CD4-positive, alpha-beta T cell treated with Interleukin-4 for 4 hours (primary cell): ENCODE data around the gene MAD1L1.
A peak's percentile ranks its signal among the peaks of the same experiment; 100 is the strongest.

Experiments used
- DNase-seq: peaks from one replicate; pipeline ENCODE4 v3.0.0-alpha.2; 2020

MAD1L1 gene

DNA sequence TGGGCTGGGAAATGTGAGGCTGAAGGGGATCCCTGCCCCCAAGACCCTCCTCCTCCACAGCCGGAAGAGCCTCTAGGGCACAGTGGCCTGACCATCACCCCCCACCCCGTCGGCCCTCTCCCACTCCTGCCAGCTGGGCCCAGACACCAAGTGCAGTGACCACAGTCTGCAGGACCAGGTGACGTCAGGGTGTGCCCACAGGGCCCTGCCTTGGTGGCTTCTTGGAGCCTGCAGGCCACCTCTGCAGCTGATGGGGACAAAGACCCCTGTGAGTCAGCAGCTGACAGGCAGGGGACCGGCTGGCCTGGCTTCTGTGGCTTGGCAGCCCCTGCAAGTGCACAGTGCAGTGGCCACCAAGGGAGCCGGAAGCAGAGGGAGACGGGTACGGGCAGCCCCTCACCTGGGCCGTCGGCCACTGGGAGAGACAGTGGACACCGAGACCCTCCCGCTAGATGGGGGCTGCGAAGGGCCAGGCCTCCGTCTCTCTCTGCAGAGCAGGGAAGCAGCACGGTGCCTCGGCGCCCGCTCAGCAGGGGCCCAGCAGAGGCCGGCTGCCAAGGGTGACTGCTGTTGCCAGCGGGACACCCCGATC is 288.0 kb downstream of the MAD1L1 start:
- no peak for DNase-seq

- DNase-seq = no peak
These were observed 288.7 kb downstream of the MAD1L1 start for GRCh38 chr7:1943933-1944618.

- DNase-seq = no peak
These were observed 289.4 kb downstream of the MAD1L1 start for GRCh38 chr7:1943326-1943725.

DNA sequence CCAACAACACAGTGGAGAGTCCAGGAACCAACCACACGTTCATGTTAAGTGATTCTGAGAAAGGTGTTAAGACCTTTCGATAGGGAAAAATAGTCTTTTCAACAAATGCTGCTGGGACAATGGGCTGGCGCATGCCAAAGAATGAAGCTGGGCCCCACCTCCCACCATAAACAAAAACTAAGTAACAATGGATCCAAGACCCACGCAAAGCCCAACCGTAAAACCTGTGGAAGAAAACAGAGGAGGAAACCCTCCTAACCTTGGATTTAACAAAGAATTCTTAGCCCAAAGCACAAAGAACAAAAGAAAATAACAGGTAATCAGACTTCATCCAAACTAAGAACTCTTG is 289.8 kb downstream of the MAD1L1 start:
- no peak for DNase-seq

GRCh38 chr7:1942243-1942940 is 290.4 kb downstream of the MAD1L1 start:
- DNase-seq = no peak

- no peak for DNase-seq
These were observed 291.1 kb downstream of the MAD1L1 start for GRCh38 chr7:1941464-1942242.

GRCh38 chr7:1940863-1941262 is 291.9 kb downstream of the MAD1L1 start:
- DNase-seq = no peak

GRCh38 chr7:1940402-1940786 is 292.4 kb downstream of the MAD1L1 start:
- DNase-seq = peak; percentile 91

DNA sequence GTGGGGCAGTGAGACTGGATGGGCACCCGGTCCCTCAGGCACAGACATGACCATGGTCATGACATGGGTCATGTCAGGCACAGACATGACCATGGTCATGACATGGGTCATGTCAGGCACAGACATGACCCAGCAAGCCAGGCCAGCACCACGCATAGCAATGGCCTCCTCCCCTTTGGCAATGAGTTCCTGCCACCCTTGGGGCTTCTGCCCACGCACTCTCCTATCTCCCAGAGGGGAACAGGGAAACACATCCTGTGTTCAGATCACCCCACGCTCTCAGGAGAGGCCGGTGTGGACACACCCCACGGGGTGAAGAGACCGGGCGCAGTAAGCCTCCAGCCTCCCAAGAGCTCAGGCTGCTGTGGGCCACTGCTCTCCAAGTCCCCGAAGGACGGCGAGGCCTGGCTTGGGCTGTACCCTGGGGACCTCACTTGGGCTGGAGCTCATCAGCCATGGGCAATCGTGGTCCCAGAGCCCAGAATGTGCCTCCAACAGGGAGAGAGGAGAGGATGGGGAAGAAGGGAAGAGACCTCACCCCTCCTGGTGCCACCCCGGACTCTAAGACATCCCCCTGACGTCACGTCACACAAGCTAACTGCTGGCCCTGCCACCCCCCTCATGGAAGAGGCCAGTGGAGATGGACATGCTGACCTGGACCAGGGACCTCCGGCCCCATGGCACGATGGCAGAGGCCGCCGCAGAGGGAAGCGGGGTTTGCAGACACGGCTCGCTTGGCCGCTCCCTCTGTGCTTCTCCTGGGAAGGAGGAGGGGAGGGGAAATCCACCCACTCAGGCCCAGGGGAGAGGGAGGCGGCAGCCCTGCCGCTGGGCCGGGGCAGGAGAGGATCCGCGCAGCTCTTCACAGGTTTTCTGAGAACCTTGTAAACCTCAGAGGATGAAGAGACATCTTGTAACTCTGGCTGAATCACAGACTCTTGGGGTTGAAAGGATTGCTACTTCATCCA is 293.0 kb downstream of the MAD1L1 start:
- no peak for DNase-seq

DNA sequence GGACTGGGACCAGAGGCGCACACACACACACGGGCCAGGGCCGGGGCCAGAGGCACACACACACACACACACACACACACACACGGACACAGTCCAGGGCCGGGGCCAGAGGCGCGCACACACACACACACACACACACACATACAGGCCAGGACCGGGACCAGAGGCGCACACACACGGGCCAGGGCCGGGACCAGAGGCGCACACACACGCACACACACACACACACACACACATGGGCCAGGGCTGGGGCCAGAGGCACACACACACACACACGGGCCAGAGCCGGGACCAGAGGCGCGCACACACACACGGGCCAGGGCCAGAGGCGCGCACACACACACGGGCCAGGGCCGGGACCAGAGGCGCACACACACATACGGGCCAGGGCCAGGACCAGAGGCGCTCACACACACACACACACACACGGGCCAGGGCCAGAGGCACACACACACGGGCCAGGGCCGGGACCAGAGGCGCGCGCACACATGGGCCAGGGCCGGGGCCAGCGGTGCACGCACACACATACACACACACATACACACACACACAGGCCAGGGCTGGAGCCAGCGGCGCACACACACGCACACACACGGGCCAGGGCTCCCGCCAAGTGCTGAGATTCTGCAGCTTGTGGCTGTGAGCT is 293.8 kb downstream of the MAD1L1 start:
- DNase-seq = no peak

DNA sequence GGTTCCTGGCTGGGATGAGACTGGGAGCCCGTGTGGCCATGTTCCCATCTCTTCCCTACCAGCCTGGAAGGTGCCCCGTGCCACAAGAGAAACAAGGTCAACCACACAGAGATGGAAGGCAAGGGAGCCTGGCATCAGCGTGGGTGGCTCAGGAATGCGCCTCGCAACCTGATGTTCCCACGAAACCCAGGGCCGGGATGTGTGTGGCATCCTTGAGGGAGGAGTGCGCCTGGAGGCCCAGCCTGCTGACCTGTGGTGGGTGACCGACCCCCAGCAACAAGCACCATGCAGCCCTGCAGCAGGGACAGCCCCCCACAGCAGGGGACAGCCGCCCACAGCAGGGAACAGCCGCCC is 295.5 kb downstream of the MAD1L1 start:
- no peak for DNase-seq

DNA sequence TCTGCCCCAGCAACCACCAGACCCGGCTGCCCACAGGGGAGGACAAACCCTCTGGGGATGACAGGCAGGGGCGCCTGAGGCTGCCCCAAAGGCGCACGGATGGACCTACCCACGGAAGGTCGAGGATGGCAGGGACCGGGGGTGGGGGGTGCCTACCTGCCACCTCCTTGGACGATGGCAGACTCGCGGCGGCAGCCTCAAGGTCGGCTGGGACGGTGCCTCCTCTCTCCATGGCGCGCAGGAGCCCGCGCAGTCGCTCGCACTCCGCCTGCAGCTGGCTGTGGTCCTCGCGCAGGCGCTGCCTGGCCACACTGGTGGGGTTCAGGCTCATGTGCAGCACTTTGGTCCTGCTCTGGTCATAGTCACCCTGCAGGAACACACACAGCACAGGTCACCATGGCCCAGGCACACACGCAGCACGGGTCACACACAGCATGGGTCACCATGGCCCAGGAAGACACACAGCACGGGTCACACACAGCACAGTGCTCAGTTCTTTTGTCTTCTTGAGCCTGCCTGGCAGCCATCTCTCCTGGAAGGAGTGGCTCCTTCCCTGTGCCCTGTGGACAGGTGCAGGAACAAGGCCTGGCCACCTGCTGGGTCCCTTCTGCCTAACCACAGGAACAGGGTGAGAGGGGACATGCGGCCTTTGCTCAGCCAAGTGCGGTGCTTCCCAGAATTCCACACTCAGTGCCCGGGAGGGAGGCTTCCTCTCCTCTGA is 296.1 kb downstream of the MAD1L1 start:
- no peak for DNase-seq

GRCh38 chr7:1936006-1936310 is 296.8 kb downstream of the MAD1L1 start:
- DNase-seq = no peak

- no peak for DNase-seq
These were observed 297.4 kb downstream of the MAD1L1 start for GRCh38 chr7:1935176-1936005.

- no peak for DNase-seq
These were observed 298.0 kb downstream of the MAD1L1 start for GRCh38 chr7:1934756-1935155.

DNA sequence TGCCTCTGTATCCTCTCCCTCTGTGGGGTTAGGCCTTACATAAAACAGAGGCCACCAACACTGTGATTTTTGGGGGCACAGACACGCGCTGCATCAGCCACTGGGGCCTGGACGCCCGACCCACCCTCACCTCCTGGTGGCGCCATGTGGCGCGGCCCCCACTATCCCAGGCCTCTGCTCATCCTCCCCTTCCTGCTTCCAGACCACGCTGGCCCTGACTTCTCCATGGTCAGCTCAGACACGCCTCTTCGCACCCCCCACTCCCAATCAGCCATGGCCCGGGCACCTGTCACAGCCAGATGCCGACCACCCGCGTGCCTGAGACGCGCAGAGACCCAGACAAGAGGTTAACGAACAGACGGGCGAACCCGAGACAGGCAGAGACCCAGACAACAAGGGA is 298.7 kb downstream of the MAD1L1 start:
- DNase-seq = no peak

DNA sequence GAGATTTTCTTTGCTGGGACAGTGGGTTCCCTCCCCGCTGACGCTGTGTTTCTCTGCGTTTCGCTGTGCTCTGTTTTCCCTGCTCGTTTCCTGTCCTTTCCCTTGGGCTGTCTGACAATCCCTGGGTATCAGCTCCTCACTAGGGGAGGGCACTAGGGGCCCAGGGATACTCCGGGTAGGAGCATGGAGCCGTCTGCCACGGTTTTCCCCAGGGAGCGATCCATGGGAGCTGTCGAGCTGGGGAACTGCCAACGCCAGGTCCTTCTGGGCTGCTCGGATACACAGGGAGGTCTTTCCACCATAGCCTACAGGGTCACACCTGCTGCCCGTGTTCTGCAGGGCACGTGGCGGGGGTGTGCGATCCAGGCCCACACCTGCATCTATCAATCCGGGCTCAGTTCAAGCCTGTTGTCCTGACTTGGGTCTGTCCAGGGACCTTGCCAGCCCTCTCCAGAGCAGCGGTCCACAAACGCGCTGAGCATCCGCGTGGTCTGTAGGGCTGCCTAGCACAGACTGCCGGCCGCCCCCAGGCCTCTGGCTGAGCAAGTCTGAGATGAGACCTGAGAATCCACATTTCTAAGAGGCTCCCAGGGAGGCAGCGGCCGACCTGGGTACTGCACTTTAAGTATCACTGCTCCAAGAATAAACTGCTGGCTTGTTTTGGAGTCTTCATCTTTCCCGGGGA is 299.5 kb downstream of the MAD1L1 start:
- no peak for DNase-seq

DNA sequence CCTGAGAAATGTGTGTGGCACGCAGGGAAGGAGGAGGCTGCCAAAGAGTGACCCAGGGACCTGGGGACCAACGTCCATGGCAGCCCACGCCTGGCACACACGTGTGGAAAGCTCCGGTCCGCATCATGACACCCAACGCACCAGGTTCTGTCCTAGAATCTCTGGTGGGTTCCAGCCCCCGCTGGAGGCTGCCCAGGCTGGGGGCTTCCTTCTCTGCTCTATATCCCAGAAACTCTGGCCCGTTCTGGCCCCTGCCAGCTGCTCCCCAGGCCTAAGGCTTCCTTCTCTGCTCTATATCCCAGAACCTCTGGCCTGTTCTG is 300.8 kb downstream of the MAD1L1 start:
- no peak for DNase-seq

DNA sequence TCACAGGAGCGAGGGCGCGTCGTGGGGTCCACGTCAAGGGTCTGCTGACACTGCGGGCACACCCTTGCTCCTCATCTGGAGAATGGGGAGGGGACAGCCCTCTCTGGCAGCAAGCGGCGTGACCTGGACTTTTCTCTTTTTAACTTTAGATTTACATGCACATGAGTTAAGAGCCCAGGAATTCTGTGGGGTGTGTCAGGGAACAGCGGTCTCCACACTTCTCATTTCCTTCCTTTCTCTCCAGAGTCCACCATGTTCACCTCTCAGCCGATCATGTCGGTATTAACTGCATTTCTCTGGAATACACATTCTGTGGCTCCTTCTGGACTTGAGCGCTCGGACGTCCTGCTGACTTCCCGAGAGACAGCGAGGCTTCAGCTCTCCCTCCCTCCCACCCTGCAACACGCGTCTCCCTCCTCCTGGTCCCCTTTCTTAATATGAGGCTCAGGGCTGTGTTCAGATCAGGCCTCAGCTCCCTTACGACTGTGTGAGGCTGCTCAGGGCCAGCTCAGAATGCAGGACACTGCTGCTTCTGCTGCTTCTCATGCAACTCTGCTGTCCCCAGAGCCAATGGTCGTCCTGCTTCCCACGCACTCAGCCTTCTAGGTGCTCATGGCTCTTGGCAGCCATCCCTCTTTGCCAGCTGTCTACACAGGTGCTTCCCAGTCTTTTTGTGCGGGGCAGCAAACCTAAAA is 301.3 kb downstream of the MAD1L1 start:
- no peak for DNase-seq
